Chondrocyte (in vitro differentiated cells): ENCODE results near the gene RAB31. TPM values are rescaled to one million over a fixed set of nuclear protein-coding genes. Genes with fewer than 3 reads are reported as not detected.

Experiments
- DNase-seq: peaks from one replicate; pipeline ENCODE4 v3.0.0; 2021; ENCODE audit warnings: mixed read lengths, low spot score
- H3K27ac Mint-ChIP-seq: one replicate; pipeline ENCODE4 v1.8.0; 2021; ENCODE audit warnings: mild to moderate bottlenecking, moderate library complexity, mixed read lengths; ENCODE audit not compliant: unreplicated experiment
- H3K27me3 Mint-ChIP-seq: 2 replicates; pipeline ENCODE4 v1.8.0; 2021; ENCODE audit warnings: low read depth, mixed read lengths
- H3K36me3 Mint-ChIP-seq: 2 replicates; pipeline ENCODE4 v1.8.0; 2021; ENCODE audit warnings: low read depth, mixed read lengths
- H3K4me1 Mint-ChIP-seq: 2 replicates; pipeline ENCODE4 v1.8.0; 2021; ENCODE audit warnings: low read depth, mild to moderate bottlenecking, mixed read lengths
- H3K4me3 Mint-ChIP-seq: one replicate; pipeline ENCODE4 v1.8.0; 2021; ENCODE audit warnings: mild to moderate bottlenecking, moderate library complexity, mixed read lengths; ENCODE audit not compliant: unreplicated experiment
- H3K9me3 Mint-ChIP-seq: 2 replicates; pipeline ENCODE4 v1.8.0; 2021; ENCODE audit warnings: low read depth, mixed read lengths
- total RNA-seq: library from RNA; stranded (reverse); gene quantifications from 3 replicates; pipeline ENCODE4 v1.2.1, GENCODE V29; 2021
- TF ChIP-seq, protein P1 (sequence below): fragments of 200-600 bp; sonication (generic); IDR thresholded peaks from 2 replicates; pipeline ENCODE4 v1.5.0; 2021; ENCODE audit warnings: antibody characterized with exemption, mild to moderate bottlenecking, moderate library complexity

The RAB31 gene
- total RNA-seq, 1 donor from 2014 or later, result 87.7 TPM

DNA sequence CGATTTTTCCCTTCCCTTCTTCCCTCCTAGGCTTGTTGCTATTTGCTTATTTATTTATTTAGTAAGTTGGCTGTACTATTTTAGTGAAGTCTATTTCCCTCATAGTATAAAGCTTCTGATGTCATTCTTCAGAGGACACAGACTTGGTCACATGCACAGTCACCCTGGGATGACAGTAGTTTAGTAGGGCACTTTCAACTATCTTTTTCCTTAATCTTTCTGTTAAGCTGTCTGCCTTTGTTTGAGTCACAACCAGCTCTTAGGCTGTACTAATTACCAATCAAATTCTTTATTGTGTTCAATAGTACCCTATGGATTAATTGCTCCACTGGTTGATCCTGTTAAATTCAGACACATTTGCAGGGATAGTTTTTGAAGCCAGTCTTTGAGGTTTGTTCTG, 26.9 kb upstream of the RAB31 start:
- no peak for DNase-seq
- Mint-ChIP-seq H3K4me1 (peaks cover 18% of the 10 kb centered on the region), H3K9me3 (peaks cover 2% of the 10 kb centered on the region), H3K27ac (no peak overlapping the region), H3K36me3 (no peaks in the 10 kb centered on the region), H3K27me3 (no peaks in the 10 kb centered on the region), H3K4me3 (no peak overlapping the region)
- TF ChIP-seq, protein P1, sequence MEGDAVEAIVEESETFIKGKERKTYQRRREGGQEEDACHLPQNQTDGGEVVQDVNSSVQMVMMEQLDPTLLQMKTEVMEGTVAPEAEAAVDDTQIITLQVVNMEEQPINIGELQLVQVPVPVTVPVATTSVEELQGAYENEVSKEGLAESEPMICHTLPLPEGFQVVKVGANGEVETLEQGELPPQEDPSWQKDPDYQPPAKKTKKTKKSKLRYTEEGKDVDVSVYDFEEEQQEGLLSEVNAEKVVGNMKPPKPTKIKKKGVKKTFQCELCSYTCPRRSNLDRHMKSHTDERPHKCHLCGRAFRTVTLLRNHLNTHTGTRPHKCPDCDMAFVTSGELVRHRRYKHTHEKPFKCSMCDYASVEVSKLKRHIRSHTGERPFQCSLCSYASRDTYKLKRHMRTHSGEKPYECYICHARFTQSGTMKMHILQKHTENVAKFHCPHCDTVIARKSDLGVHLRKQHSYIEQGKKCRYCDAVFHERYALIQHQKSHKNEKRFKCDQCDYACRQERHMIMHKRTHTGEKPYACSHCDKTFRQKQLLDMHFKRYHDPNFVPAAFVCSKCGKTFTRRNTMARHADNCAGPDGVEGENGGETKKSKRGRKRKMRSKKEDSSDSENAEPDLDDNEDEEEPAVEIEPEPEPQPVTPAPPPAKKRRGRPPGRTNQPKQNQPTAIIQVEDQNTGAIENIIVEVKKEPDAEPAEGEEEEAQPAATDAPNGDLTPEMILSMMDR, result no peak

DNA sequence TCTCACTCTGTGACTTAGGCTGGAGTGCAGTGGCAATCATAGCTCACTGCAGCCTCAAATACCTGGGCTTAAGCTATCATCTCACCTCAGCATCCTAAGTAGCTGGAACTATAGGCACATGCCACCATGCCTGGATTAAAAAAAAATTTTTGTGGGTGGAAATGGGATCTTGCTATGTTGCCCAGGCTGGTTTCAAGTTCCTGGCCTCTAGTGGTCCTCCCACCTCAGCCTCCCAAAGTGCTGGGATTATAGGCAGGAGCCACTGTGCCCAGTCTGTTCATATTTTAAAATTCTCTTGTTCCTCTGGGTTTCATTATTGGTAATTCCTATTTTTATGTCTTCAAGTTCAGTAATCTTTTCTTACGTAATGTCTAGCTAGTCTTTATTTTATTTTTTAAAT, 25.5 kb upstream of the RAB31 start:
- Mint-ChIP-seq H3K36me3 (no peaks in the 10 kb centered on the region), H3K27me3 (no peaks in the 10 kb centered on the region), H3K4me1 (peaks cover 18% of the 10 kb centered on the region), H3K9me3 (no peaks in the 10 kb centered on the region), H3K27ac (no peak overlapping the region), H3K4me3 (no peak overlapping the region)
- DNase-seq, result no peak
- TF ChIP-seq, protein P1, result no peak

DNA sequence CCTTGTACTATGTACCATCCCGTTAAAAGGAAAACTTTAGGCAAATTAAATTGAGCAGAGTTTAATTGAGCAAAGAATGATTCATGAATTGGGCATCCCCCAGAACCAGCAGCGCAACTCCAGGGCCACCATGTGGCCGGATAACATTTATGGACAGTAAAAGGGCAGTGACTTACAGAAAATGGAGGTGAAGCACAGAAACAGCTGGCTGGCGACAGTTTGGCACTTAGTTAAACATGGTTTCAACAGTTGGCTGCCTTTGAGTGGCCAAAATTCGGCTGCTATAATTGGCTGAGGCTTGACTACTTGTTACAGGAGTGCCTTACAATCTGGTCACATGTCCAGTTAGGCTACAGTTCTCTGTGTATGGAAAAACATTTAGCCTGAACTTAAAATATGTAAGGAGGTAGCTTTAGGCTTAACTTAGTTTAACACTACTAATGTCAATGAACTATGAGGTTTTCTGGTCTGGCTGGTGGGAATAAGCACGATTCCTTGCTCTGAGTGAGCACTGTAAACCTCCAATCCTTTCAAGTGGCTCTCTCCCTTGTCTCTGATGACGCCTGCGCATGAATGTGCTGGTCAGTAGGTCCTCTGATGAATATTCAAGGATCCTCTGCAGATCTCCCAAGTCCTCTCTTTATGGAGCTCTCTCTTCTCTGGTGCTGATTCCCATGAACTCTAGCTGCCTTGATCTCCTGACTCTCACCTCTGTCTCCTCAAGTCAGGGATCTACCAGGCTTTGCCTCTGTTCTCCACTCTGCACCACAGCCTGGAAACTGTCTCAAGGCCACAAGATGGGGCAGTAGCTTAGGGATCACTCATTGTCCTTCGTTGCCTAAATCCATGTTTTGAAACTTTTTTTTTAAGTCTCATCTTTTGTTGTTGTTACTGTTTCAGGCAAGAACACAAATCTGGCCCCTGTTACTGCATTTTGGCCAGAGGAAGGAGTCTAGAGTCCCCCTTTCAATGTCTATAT, 24.4 kb upstream of the RAB31 start:
- Mint-ChIP-seq H3K9me3 (no peaks in the 10 kb centered on the region), H3K4me3 (no peak overlapping the region), H3K36me3 (no peaks in the 10 kb centered on the region), H3K4me1 (peaks cover 18% of the 10 kb centered on the region), H3K27ac (no peak overlapping the region), H3K27me3 (no peaks in the 10 kb centered on the region)
- DNase-seq, result no peak
- TF ChIP-seq, protein P1, result peak; percentile 80

DNA sequence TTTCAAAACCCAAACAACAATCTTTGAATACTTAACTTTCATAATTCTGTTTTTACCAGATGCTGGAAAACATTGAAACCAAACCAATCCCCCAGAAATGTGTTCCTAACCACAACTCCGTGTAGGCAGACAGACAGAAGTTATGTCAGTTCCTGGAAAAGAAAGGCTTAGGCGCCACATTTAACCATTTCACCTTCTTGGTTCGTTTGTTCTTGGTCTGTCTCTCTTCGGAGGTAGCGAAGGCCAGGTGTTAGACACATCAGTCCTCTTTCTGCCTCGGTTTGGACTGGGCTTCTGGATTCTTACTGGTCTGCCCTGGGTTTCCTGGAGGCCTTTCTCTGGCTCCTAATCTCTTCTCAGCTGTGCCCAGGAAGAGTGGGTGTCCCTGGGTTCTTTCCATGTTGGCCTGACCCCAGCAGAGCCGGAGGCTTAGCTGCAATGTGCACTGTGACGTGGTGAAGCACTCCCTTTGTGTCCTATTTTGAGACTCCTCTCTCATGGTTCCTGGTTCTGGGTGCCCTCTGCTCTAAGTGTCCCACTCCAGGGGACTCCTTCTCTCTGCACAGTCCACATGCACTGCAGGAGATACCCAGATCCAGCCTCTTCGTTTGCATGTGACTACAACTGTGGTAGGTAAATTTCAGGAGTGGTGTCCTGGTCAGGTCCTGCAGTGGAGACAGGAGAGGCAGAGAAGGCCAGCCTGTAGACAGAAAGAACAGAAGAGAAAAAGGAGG, 23.1 kb upstream of the RAB31 start:
- Mint-ChIP-seq H3K27me3 (no peaks in the 10 kb centered on the region), H3K4me3 (no peak overlapping the region), H3K4me1 (peaks cover 18% of the 10 kb centered on the region), H3K27ac (peak overlapping the region; percentile 23), H3K9me3 (no peaks in the 10 kb centered on the region), H3K36me3 (no peaks in the 10 kb centered on the region)
- DNase-seq, result no peak
- TF ChIP-seq, protein P1, result no peak

DNA sequence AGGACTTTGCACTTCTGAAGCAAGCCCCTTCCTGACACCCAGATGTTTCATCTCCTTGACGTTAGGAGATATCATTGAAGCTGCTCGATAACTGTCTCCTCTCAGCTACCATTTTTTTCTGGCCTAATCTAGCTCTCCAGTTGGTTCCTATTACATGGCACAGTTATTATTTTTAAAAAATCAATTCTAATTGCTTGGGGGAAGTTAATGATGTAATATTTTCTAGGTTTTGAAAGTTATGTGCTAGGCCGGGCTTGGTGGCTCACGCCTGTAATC, 22.5 kb upstream of the RAB31 start:
- Mint-ChIP-seq H3K4me3 (no peak overlapping the region), H3K9me3 (no peaks in the 10 kb centered on the region), H3K4me1 (peaks cover 18% of the 10 kb centered on the region), H3K36me3 (no peaks in the 10 kb centered on the region), H3K27me3 (no peaks in the 10 kb centered on the region), H3K27ac (no peak overlapping the region)
- TF ChIP-seq, protein P1, result no peak
- DNase-seq, result no peak
